NK-92 treated with Interleukin-12 subunit alpha and Interleukin-12 subunit beta, amount 100 ng/mL, for 24 hours (cell line): ENCODE measurements around the gene CAMSAP2.
"Not testable (repeated sequence)": the region's sequence is repeated elsewhere in the genome, so short reads cannot be mapped to it uniquely, and the experiment has no call there.

Source experiments
- DNase-seq: peaks from one replicate; lab custom pipeline; 2025; lab: John Stamatoyannopoulos, UW

Gene CAMSAP2

DNA sequence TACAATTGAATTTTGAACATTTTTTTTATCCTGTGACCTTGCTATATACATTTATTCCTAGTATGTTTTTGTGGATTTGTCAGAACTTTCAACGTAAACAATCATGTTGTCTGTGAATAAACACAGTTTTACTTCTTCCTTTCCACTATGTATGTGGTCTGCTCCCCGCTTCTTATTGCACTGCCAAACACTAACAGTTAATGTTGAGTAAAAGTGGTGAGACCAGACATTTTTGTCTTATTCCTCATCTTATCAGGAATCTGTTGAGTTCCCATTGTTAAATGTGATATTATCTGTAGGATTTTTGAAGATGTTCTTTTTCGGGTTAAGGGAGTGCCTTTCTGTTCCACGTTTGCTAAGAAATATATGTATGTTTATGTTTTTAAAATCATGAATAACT lies 45.9 kb downstream of the CAMSAP2 start:
- DNase-seq, result no peak

DNA sequence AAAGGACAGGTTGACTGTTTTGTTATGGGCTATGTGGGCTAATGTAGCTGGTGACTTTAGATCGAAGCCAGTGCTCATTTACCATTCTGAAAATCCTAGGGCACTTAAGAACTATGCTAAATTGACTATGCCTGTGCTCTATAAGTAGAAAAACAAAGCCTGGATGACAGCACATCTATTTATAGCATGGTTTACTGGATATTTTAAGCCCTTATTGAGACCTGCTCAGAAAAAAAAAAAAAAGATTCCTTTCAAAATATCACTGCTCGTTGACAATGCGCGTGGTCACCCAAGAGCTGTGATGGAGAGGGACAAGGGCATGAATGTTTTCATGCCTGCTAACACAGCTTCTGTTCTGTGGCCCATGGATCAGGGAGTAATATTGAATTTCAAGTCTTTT lies 48.1 kb downstream of the CAMSAP2 start:
- DNase-seq, result no peak

DNA sequence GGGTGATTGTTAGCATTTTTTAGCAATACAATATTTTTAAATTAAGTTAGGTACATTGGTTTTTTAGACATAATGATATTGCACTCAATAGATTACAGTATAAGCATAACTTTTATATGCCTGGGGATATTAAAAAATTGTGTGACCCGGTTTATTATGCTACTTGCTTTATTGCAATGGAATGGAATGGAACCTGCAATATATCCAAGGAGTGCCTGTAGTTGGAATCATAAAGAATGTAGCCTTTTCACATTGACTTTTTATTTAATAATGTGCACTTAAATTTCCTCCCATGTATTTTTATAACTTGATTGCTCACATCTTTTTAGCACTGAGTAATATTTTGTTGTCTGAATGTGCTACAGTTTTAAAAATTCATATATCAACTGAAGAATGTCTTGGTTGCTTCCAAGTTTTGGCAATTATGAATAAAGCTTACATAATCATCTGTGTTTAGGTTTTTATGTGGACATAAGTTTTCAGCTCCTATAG lies 49.2 kb downstream of the CAMSAP2 start:
- DNase-seq, result no peak

DNA sequence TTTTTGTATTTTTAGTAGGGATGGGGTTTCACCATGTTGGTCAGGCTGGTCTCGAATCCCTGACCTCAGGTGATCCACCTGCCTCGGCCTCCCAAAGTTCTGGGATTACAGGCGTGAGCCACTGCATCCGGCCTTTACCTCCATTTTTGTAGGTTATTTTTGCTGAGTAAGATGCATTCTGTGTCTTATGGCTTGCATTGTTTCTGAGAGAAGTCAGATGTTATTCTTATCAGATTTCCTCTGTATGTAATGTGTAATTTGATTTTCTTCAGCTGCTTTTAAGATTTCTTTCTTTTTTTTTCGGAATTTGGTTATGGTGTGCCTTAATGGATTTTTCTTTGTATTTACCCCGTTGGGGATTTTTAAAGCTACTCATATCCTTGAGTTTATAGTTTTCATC lies 52.3 kb downstream of the CAMSAP2 start:
- DNase-seq, result not testable (repeated sequence)

DNA sequence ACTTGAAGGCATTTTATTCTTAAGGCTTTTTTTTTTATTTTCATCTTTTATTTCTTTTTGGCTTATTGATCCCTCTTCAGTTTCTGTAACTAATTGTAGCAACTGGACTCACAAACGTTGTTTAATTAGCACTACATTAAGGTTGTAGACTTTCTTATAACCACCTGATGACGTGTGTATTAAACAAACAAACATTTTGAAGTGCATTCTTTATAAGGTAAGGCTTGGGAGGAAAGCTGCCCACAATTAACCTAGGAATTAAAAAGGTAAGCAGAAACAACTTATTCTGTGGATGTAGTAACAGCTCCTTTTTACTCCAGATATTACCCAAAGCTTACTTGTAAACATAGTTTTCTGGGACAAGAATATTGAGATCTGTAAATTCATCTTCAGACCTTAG lies 55.0 kb downstream of the CAMSAP2 start:
- DNase-seq, result no peak

DNA sequence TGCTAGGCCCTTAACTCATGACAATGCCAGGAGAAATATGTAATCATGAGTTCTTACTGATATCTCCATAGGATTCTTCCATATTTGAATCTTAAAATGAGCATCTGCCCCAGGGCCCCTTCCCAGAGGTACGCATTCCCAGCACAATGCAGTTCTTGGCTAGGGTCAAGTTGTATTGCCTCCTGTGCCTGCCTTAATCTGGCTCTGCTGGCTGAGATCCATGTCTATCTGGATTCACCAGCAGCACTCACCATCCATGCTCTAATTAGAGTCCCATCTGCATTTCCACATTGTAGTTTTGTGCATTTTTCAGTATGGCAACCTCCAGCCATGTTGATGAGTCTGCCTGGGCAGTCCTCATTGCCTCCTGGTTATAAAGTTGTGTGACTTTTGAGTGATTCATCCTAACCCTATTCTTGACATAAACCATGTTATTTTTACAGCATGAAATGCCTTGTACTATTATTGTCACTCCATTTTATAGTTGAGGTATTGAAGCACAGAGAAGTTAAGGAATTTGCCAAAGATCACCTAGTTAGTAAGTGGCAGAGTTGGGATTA lies 55.9 kb downstream of the CAMSAP2 start:
- no peak for DNase-seq

DNA sequence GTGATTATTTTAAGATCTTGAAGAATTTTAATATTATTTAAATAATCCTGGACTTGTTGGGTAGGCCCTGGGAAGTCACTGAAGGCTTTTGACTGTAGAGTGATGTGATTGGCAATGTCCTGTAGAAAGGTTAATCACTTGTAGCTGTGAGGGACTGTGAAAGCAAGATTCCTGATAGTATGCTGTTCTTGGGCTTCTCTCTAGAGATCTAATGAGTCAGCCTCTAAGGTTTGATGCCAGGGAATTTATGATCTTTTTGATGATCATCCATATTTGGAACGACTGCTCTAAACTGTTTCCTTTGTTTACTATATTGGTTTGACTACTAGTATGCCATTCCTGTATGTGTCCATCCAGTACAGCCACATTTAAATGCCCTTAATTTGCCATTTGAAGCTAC lies 56.5 kb downstream of the CAMSAP2 start:
- DNase-seq, result no peak

DNA sequence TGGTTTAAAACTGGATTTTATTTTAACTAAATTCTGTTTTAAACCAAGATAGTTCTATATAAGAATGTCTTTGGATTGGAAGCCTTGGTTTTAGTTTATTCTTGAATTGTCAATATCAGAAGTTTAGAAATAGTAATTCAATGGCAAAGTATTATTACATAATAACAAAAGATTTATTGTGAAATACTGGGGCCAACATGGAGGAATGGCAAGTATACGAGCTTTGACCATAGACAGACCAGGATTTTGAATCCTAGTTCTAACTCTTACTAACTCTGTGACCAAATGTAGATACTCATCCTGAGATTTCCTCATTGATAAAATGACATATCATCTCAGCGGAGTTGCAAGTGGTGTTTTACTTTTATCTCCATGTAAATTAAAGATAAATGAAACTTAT lies 63.3 kb downstream of the CAMSAP2 start:
- DNase-seq, result no peak

DNA sequence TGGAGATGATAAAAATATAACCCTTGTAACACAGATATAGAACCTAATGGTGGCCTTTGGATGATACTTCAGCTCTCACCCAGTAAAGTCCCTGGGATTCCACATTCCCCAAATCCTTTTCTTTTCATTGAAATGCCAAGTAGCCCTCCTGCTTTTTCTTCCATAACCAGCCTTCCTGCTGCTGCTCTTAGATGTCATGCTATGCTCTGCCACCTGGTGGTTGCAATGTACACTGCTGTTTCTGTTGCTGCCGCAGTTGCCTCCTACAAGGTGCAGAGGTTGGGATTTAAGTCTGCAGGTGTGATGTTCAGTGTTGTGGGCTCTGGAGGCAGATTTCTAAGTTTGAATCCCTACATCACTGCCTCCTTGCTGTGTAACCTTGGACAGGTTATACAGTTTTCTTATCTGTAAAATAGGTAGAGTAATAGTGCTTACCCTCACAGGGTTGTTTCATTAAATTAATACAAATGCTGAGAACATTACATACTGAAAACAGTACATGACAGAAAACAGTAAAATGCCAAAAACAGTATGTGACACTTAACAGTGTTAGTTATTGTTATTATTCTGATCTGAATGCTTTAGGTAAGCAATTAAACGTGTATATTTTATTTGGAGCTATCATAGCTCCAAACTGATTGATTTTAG lies 64.3 kb downstream of the CAMSAP2 start:
- peak; percentile 36 for DNase-seq

DNA sequence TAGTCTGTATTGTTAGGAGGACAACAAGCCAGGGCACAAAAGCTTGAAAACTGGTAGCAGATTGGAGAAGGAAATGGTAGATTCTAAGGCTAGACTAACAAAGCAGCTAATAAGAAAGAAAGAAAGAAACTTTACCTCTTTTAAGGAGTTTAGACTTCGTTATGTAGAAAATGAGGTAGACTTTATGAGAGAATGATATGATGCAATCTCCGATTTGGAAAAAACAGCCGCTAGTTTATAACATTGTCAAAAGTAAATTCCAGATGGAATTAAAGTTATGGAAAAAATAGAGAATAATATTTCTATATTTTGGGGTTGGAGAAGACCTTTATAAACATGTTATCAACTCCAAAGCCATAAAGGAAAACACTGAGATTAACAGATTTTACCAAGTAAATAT lies 67.0 kb downstream of the CAMSAP2 start:
- no peak for DNase-seq

DNA sequence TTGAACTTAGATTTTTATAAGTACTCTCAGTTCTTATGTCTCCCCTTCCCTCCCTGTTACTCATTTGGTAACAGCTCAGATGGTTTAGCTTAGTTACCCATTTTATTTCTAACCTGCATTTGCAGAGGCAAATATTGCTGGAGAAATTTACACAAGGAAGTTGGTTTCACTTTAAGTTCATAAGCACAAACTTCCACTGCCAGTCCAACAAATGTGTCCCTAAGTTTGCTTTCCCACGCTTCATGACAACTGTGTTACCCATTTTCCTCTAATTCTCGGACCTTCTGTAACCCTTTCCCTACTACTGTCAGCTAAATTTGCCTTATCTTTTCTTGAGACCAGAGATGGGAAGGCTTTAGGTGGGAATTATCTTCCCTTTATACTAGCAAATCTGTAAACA lies 70.2 kb downstream of the CAMSAP2 start:
- DNase-seq, result no peak

DNA sequence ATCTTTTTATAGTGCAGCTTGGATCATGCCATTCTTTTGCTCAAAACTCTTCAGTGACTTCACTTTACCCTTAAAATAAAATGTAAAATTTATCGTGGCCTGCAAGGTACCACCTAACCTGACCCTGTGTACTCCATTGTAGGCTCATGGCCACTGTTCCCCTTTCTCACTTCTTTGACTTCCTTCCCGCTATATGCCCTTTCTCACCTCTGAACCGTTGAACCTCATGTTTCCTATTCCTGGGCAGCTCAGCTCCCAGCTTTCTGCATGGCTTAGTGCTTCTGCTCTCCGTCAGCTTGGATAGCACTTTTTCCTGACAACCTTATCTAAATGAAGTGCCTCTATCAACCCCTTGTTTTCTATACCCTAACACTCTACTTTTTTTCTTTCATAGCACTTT lies 73.0 kb downstream of the CAMSAP2 start:
- DNase-seq, result no peak

DNA sequence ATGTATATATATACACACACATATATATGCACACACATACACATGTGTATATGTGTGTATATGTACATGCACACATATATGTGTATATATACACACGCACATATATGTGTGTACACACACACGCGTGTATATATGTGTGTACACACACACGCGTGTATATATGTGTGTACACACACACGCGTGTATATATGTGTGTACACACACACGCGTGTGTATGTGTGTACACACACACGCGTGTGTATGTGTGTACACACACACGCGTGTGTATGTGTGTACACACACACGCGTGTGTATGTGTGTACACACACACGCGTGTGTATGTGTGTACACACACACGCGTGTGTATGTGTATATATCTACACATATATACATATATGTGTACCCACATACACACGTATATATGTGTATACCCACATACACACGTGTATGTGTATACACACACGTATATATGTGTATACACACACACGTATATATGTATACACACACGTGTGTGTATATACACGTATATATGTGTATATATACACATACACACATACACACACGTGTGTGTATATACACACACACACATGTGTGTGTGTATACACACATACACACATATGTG lies 78.0 kb downstream of the CAMSAP2 start:
- DNase-seq, result not testable (repeated sequence)

DNA sequence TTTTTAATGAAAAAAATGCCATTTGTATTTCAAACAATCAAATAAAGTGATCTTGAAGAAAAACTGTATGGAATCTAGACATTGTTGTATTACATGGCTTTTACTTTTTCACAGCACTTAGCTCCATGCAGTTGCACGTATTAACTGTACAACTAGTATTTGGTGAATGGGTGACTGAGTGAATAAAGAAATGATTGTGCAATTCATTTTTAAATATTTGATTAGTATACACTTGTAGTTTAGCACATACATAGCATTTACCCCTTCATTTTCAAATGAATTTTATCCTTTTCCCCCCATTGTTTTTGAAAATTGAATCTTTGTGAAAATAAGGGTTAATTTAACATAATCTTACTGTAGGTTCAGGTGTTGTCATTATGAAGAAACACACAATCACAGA lies 79.6 kb downstream of the CAMSAP2 start:
- no peak for DNase-seq

DNA sequence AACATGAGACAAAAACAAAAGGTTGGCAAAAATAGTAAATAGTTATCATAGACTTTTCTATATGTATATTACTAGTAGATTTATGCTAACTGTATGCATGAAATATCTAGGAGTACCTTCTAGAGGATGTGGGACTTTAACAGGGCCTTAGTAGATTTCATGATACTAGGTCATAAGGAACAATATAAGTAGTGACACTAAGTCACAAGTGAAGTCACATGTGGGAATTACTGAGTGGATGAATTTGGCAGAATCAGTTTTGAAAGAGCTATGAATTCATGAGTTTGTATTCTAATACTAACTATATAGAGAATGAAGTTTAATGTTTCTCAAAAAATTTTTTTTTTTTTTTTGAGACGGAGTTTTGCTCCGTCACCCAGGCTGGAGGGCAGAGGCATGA lies 81.0 kb downstream of the CAMSAP2 start:
- DNase-seq, result no peak

DNA sequence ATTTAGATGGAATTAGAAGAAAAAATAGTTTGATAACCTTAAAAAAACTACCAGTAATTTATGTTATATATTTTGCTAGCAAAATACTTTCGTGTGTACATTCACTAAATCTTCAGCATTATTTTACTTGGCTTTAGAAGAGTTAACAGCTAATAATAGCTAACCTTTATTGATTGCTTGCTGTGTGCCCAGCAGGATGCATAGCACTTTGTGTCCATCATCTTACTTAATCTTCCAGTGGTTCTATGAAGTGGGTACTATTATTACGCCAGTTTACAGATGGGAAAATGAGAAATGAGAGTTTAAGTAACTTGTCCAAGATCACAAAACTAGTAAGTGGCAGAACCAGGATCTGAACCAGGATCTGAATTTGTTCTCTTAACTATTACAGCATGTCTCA lies 92.4 kb downstream of the CAMSAP2 start:
- DNase-seq, result no peak

DNA sequence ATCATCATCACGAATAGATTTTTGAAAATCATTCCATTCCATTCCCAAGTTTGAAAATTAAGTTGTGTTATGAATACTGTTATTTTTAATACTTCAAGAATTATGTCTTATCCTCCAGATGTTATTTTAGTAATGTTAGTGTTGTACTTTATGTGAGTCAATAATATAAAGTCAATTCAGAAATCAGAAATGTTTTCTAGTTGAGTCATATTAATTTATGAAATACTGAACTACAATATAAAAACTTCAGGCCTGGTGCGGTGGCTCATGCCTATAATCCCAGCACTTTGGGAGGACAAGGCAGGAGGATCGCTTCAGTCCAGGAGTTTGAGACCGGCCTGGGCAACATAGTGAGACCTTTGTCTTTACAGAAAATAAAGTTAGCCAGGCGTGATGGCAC lies 95.7 kb downstream of the CAMSAP2 start:
- no peak for DNase-seq

DNA sequence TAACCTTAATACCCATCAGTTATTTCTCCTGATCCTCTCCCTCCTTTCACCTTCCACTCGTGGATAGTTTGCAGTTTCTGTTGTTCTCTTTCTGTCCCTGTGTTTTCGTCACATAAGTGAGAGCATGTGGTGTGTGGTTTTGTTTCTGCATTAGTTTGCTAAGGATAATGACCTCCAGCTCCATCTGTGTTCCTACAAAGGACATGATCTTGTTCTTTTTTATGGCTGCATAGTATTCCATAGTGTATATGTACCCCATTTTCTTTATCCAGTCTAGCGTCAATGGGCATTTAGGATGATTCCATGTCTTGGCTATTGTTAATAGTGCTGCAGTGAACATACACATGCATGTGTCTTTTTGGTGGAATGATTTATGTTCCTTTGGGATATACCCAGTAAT lies 97.5 kb downstream of the CAMSAP2 start:
- no peak for DNase-seq

DNA sequence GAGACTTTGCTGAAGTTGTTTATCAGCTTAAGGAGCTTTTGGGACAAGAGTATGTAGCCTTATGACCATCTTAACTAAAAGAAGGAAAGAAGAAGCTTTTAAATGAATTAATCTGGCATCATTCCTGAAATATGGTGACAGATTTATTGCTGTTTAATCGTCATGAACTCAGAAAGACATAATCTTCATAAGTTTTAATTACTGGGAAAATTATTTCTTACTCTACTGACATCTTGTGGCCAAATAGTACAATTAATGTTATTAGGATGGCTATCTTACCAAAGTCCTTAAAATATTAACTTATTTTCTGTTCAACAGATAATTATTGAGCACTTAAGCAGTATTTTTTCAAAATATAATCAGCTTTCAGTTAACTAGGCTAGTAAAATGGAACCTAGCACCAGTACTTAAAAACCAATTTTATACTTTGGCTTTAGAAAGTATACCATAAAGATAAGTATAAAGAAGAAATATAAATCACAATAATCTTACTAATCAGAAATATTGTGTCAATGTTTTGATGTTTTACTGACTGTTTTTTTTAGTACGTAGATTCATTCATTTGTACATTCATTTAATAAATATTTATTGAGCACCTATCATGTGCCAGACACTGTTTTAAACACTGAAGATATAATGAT lies 99.4 kb downstream of the CAMSAP2 start:
- no peak for DNase-seq

DNA sequence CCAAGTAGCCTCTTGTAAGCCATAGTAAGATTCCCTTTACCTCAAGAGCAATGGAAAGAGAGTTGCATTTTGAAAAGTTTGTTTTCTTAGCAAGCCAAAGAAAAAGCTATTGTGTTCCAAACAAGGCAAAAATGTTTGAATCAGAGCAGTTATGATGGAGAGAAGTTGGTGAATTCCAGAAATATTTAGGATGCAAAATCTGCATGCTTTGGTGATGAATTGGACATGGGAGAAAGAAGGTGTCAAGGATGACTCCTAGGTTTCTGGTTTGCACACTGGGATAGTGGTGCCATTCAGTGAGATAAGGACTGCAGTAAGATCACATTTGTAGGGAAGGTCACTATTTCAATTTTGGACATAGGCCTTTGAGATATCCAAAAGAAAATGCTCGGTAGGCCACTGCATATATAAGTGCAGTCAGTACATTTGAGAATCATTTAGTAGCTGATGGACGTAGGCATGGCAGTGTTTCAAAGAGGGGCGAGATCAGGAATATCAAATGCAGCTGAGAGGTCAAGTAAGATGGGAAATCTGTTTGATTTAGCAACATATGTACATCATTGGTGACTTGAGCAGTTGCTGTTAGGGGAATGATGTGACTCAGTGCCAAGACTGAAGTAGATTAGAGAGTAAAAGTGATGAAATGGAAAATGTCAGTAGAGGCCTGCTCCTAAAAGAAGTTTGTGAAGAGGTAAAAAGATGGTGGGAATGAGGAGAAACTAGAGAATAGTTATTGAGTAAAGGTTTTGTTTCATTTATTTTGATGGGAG lies 100.2 kb downstream of the CAMSAP2 start:
- DNase-seq, result no peak

DNA sequence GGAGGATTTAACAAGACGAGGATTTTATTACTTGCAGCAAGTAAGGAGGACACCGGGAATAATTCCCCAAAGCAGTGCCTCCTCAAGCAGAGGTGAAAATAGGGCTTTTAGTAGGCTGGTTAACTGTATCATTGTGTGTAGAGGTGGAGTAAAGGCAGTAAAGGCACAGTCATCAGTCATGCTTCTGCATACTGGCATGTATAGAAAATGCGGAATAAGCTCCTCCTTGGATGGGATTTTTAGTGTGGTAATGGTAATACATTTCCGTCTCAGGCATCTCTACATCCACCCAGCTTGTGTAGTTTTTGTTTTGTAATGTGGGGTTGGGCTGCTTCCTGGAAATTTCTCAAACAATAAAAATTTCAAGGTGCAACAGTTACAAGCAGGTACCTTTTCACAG lies 106.7 kb downstream of the CAMSAP2 start:
- DNase-seq, result no peak

DNA sequence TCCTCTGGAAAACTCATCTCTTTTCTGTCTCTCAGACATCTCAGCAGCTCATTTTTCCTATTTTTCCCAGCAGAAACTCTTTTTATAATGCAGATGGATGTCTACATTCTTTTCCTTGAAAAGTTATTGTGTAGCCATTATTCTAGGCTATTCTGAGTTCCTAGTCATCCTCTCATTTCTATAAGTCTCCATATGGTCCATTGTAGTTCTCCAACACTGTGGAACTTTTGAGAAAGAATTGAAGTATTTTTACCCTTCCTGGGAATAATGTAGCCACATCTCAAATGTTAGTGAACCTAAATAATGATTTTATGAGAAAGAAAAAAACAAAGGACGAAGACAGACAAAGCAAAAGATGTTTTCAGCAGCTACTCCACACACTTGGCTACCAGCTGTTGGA lies 107.7 kb downstream of the CAMSAP2 start:
- DNase-seq, result no peak

DNA sequence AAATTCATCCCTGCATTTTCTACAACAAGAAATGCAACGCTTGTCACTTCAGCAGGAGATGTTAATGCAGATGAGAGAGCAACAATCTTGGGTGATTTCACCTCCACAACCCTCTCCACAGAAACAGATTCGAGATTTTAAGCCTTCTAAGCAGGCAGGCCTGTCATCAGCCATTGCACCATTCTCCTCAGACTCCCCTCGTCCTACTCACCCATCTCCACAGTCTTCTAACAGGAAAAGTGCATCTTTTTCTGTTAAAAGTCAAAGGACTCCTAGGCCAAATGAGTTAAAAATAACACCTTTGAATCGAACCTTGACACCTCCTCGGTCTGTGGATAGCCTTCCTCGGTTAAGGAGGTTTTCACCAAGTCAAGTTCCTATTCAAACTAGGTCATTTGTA lies 110.7 kb downstream of the CAMSAP2 start:
- no peak for DNase-seq
